ENCODE results near the gene H6PD. TPM values are rescaled to one million over a fixed set of nuclear protein-coding genes. Genes with fewer than 3 reads are reported as not detected.

The H6PD gene
- total RNA-seq, 2 donors from 2014 or later = 35.0 to 41.0 TPM

DNA sequence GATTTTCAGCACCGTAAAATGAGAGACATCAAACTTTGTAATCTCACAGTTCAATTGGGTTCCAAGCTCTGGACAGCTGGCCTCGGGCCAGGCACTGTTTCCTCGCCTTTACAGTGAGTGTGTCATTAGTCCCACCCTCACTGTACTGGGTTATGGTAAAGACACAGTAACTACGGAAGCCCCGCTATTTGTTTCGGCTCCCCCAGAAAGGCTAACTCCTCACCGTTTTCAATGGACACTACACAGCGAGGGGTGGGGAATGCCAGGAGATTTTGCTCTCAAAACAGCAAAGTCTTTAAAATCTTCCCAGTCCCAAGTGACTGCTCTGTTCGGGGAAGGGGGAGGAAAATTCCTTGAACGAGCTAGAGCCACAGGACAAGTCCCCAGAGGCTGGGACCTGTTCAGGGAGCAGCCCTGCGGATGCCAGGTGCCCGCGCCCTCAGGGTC lies 57.4 kb downstream of the H6PD start:
- H3K9me3 ChIP-seq = peaks cover 0 to 25% of the 10 kb centered on the region in 2 donors
- DNase-seq (ENCODE audit: low spot score) = no peak
- H3K36me3 ChIP-seq = no peaks in the 10 kb centered on the region
- H3K4me3 ChIP-seq = peak overlapping the region; percentile 94 to 95
- peaks cover 0 to 56% of the 10 kb centered on the region in 2 donors for H3K4me1 ChIP-seq
- TF ChIP-seq, protein P1, sequence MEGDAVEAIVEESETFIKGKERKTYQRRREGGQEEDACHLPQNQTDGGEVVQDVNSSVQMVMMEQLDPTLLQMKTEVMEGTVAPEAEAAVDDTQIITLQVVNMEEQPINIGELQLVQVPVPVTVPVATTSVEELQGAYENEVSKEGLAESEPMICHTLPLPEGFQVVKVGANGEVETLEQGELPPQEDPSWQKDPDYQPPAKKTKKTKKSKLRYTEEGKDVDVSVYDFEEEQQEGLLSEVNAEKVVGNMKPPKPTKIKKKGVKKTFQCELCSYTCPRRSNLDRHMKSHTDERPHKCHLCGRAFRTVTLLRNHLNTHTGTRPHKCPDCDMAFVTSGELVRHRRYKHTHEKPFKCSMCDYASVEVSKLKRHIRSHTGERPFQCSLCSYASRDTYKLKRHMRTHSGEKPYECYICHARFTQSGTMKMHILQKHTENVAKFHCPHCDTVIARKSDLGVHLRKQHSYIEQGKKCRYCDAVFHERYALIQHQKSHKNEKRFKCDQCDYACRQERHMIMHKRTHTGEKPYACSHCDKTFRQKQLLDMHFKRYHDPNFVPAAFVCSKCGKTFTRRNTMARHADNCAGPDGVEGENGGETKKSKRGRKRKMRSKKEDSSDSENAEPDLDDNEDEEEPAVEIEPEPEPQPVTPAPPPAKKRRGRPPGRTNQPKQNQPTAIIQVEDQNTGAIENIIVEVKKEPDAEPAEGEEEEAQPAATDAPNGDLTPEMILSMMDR (IDR thresholded peaks at IDR 0.05) = no peak
- peak overlapping the region; percentile 88 to 90 for H3K27ac ChIP-seq
- H3K27me3 ChIP-seq = no peaks in the 10 kb centered on the region

DNA sequence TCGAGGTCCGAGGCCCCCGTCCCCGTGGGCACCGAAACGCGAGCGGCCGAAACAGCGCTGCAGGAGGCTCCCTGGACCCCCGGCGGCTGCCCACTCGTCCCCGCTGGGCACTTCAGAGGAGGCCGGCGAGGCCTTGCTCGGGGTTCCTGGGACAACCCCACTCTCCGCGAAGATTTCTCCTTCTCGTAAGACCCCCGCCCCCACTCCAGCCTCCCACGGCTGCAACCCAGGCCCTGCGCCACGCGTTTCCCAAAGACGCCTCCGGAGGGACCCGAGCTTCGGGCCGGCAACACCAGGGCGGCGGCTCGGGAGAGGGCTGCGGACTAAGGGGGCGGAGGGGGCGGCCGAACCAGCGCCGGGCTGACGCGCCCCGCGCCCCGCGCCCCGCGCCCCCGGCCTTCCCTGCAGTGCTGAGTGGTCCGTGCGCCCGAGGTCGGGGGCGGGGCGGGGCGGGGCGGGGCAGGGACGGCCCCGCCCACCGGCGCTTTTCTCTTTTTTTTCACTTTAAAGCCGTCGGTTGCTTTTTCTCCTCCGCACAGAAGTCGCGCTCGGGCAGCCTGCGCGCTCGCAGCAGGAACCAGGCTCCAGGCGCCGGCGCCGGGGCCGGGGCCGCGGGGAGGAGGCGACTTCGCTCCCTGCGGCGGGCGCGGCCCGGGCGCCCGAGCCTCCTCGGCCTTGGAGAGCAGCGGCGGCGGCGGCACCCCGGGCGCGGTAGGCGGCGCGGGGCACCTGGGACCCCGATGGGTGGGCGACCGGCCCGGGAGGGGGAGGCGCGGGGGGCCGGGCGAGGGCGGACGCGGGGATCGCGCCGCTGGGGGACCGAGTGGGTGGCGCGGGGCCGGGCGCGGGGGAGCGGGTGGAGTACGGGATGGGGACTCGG lies 58.0 kb downstream of the H6PD start, which contains the start of gene SPSB1:
Gene SPSB1 (plus strand): TSS at position 534 of the 880 bp plus-strand sequence. CDS start 62,998 bp downstream, outside the sequence.
- Histone ChIP-seq H3K36me3 (no peaks in the 10 kb centered on the region), H3K4me1 (peaks cover 0 to 62% of the 10 kb centered on the region in 2 donors), H3K27ac (peak within 1 kb of the TSS; percentile 88 to 90), H3K4me3 (peak within 1 kb of the TSS; percentile 94 to 95), H3K9me3 (peaks cover 0 to 18% of the 10 kb centered on the region in 2 donors), H3K27me3 (no peaks in the 10 kb centered on the region)
- DNase-seq (ENCODE audit: low spot score) = peak; percentile 79
- TF ChIP-seq, protein P1 (IDR thresholded peaks at IDR 0.05) = no peak

DNA sequence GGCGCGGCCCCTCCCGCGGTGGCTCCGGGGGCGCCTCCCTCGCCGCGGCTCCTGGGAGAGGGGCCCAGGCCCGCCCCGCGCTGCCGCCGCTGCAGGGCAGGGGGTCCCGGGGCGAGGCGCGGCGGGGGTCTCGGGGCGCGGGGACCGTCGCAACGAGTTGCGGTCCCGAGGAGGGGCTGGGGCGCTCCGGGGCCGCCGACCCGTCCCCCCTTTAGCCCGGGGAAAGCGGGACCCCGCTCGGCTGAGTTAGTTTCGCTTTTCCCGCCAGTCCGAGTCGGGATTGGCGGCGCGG lies 58.6 kb downstream of the H6PD start:
- Histone ChIP-seq H3K27me3 (no peaks in the 10 kb centered on the region), H3K4me1 (peaks cover 0 to 63% of the 10 kb centered on the region in 2 donors), H3K9me3 (peaks cover 0 to 12% of the 10 kb centered on the region in 2 donors), H3K36me3 (no peaks in the 10 kb centered on the region), H3K4me3 (peak overlapping the region; percentile 94 to 95), H3K27ac (peak overlapping the region; percentile 88 to 90)
- no peak for DNase-seq (ENCODE audit: low spot score)
- TF ChIP-seq, protein P1 (IDR thresholded peaks at IDR 0.05) = no peak

DNA sequence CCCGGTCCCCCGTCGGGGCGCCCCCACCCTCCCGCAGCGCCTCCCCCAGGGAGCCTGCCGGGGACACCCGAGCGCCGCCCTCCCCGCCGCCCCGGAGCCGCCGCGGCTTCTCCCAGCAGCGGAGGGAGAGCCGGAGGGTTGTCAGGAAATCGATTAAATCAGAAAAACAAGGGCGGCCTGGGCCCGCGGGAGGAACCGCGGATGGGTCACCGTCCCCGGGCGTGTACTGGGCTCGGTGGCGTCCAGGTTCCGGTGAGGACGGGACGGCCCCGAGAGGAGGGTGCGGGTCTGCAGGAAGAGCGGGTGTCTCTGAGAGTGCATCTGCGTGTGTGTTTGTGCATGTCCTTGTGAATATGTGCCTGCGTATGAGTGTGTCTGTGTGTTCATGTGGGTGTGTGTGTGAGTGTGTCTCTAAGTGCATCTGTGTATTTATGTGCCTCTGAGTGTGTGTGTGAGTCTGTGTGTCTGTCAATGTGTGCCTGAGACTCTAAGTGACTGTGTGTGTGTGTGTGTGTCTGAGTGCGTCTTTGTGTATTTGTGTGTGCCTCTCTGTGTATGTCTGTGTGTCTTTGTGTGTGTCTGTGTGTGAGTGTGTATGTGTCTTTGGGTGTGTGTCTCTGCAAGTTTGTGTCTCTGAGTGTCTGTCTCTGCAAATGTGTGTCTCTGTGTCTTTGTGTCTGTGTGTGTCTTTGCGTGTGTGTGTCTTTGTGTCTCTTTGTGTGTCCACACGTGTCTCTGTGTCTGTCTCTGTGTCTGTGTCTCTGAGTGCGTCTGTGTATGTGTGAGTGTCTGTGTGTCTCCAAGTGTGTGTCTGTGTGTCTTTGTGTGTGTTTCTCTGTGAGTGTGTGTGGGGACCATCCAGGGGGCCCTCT lies 59.2 kb downstream of the H6PD start:
- DNase-seq (ENCODE audit: low spot score) = no peak
- H3K36me3 ChIP-seq = no peaks in the 10 kb centered on the region
- TF ChIP-seq, protein P1 (IDR thresholded peaks at IDR 0.05) = peak in 1 of 2 donors; percentile 12
- peaks cover 0 to 6% of the 10 kb centered on the region in 2 donors for H3K9me3 ChIP-seq
- peak overlapping the region; percentile 94 to 95 for H3K4me3 ChIP-seq
- peaks cover 0 to 63% of the 10 kb centered on the region in 2 donors for H3K4me1 ChIP-seq
- H3K27me3 ChIP-seq = no peaks in the 10 kb centered on the region
- peak overlapping the region; percentile 88 to 90 for H3K27ac ChIP-seq

DNA sequence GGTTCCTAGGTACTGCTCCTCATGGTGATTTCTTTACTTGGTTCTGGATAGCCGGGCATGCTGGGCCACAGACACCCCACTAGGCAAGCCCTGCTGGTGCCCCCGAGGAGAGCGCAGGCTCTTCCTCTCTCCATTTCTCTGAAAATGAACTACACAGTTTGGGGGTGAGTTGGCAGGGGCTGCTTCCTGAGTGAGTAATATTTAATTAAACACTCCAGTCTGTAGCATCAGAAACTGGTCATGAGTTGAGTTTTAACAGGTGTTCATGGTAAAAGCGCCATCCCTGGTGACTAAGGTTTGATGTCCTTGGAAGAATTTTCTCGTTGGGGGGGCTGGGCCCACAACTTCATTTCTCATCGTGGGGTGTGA lies 59.8 kb downstream of the H6PD start:
- peaks cover 0 to 62% of the 10 kb centered on the region in 2 donors for H3K4me1 ChIP-seq
- no peaks in the 10 kb centered on the region for H3K27me3 ChIP-seq
- DNase-seq (ENCODE audit: low spot score) = no peak
- peaks cover 0 to under 1% of the 10 kb centered on the region in 2 donors for H3K9me3 ChIP-seq
- H3K4me3 ChIP-seq = peak overlapping the region; percentile 94 to 95
- peak overlapping the region; percentile 88 to 90 for H3K27ac ChIP-seq
- H3K36me3 ChIP-seq = no peaks in the 10 kb centered on the region
- TF ChIP-seq, protein P1 (IDR thresholded peaks at IDR 0.05) = no peak

All from right atrium auricular region (tissue), 2 donors.